Mesendoderm (in vitro differentiated cells): ENCODE data around the gene THNSL1.

Experiments
- DNase-seq: peaks from one replicate; pipeline ENCODE4 v3.0.0; 2013
- H2AK5ac ChIP-seq: 2 replicates; pipeline ENCODE4 v1.6.1; 2013; ENCODE audit warnings: low read length, inconsistent platforms
- H2BK120ac ChIP-seq: 2 replicates; pipeline ENCODE4 v1.6.1; 2013; ENCODE audit warnings: low read depth, mild to moderate bottlenecking, low read length, moderate library complexity, mixed read lengths
- H2BK15ac ChIP-seq: replicated peaks from 2 replicates; pipeline ENCODE4 v1.6.1; 2013; ENCODE audit warnings: low read depth, mild to moderate bottlenecking, moderate library complexity
- H2BK5ac ChIP-seq: 2 replicates; pipeline ENCODE4 v1.6.1; 2013; ENCODE audit warnings: low read length, inconsistent platforms
- H3K18ac ChIP-seq: 2 replicates; pipeline ENCODE4 v1.6.1; 2013; ENCODE audit warnings: mild to moderate bottlenecking, low read length, mixed read lengths
- H3K23ac ChIP-seq: one replicate; pipeline ENCODE4 v1.6.1; 2013; ENCODE audit warnings: low read length
- H3K27ac ChIP-seq: 2 replicates; pipeline ENCODE4 v1.5.1; 2013; ENCODE audit warnings: low read depth, mild to moderate bottlenecking, inconsistent platforms, low read length, moderate library complexity
- H3K27me3 ChIP-seq: 2 replicates; pipeline ENCODE4 v1.6.1; 2013; ENCODE audit warnings: low read length, control low read depth, mild to moderate bottlenecking, inconsistent platforms; ENCODE audit not compliant: insufficient read depth, poor library complexity
- H3K36me3 ChIP-seq: 2 replicates; pipeline ENCODE4 v1.6.1; 2013; ENCODE audit warnings: low read length, inconsistent platforms; ENCODE audit not compliant: control insufficient read depth, insufficient read depth
- H3K4ac ChIP-seq: one replicate; pipeline ENCODE4 v1.6.1; 2013; ENCODE audit warnings: low read depth, mild to moderate bottlenecking, low read length, moderate library complexity
- H3K4me1 ChIP-seq: 2 replicates; pipeline ENCODE4 v1.6.1; 2013; ENCODE audit warnings: low read depth, low read length, inconsistent platforms; ENCODE audit not compliant: control insufficient read depth
- H3K4me2 ChIP-seq: 2 replicates; pipeline ENCODE4 v1.6.1; 2013; ENCODE audit warnings: low read length
- H3K4me3 ChIP-seq: 2 replicates; pipeline ENCODE4 v1.5.1; 2013; ENCODE audit warnings: mild to moderate bottlenecking, low read length
- H3K56ac ChIP-seq: one replicate; pipeline ENCODE4 v1.6.1; 2013; ENCODE audit warnings: low read length
- H3K79me1 ChIP-seq: 2 replicates; pipeline ENCODE4 v1.6.1; 2013; ENCODE audit warnings: low read length, inconsistent platforms
- H3K79me2 ChIP-seq: 2 replicates; pipeline ENCODE4 v1.6.1; 2013; ENCODE audit warnings: mild to moderate bottlenecking, low read length; ENCODE audit not compliant: control insufficient read depth, insufficient read depth
- H3K9ac ChIP-seq: 2 replicates; pipeline ENCODE4 v1.6.1; 2013; ENCODE audit warnings: low read length, inconsistent platforms
- H4K5ac ChIP-seq: one replicate; pipeline ENCODE4 v1.6.1; 2013; ENCODE audit warnings: low read length
- H4K8ac ChIP-seq: one replicate; pipeline ENCODE4 v1.6.1; 2013; ENCODE audit warnings: low read depth, mild to moderate bottlenecking, control low read depth, low read length, moderate library complexity
- WGBS: extraction: QIAGEN DNeasy Blood & Tissue Kit; methylation state at CpG from one replicate; pipeline ENCODE4 v1.1.7; 2013; ENCODE audit warnings: low lambda C conversion rate, missing lambda C conversion rate; ENCODE audit not compliant: insufficient coverage; ENCODE audit errors: extremely low coverage; 5-methylcytosine and 5-hydroxymethylcytosine counted together

The THNSL1 gene

GRCh38 chr10:25063157-25063556 is 46.7 kb downstream of the THNSL1 start:
- no peaks in the 10 kb centered on the region for H3K79me1 ChIP-seq
- H3K79me2 ChIP-seq: no peaks in the 10 kb centered on the region
- peaks cover under 1% of the 10 kb centered on the region for H3K4me1 ChIP-seq
- H2BK15ac ChIP-seq: no peak overlapping the region
- WGBS: no CpG with 5 or more reads among the region's 1 CpG
- no peak overlapping the region for H4K5ac ChIP-seq
- no peak overlapping the region for H2AK5ac ChIP-seq
- no peak overlapping the region for H3K56ac ChIP-seq
- no peak overlapping the region for H3K23ac ChIP-seq
- no peak overlapping the region for H3K9ac ChIP-seq
- H3K18ac ChIP-seq: no peak overlapping the region
- no peak overlapping the region for H3K27ac ChIP-seq
- no peak overlapping the region for H2BK120ac ChIP-seq
- H3K27me3 ChIP-seq: no peaks in the 10 kb centered on the region
- H3K36me3 ChIP-seq: no peaks in the 10 kb centered on the region
- H3K4me3 ChIP-seq: no peak overlapping the region
- H2BK5ac ChIP-seq: no peak overlapping the region
- H4K8ac ChIP-seq: no peak overlapping the region
- DNase-seq: no peak
- H3K4me2 ChIP-seq: no peak overlapping the region
- H3K4ac ChIP-seq: no peak overlapping the region

DNA sequence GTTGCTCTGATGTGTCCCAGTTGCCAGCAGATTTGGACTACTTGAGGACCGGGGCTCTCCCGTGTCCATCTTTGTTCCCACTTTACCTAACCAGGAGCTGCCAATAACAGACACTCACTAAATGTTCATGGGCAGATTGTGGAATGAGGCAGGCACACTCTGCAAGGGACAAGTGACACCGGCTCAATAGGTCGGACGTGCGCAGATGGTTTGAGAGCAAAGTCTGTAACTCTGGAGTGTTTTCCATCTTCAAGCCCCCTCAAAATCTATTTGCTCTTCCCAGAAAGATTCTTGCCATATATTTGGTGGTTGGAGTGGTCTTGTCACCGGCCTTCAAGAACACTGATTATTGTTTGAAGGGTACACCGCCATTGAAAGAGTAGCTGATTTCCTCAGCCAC is 47.2 kb downstream of the THNSL1 start:
- Histone ChIP-seq H3K27ac (no peak overlapping the region), H3K56ac (no peak overlapping the region), H2BK5ac (no peak overlapping the region), H3K27me3 (no peaks in the 10 kb centered on the region), H3K79me1 (no peaks in the 10 kb centered on the region), H2AK5ac (no peak overlapping the region), H2BK15ac (no peak overlapping the region), H3K79me2 (no peaks in the 10 kb centered on the region), H3K4me3 (no peak overlapping the region), H3K18ac (no peak overlapping the region), H3K4ac (no peak overlapping the region), H3K23ac (no peak overlapping the region), H3K9ac (no peak overlapping the region), H2BK120ac (no peak overlapping the region), H4K5ac (no peak overlapping the region), H3K4me2 (no peak overlapping the region), H3K4me1 (peaks cover 3% of the 10 kb centered on the region), H3K36me3 (no peaks in the 10 kb centered on the region), H4K8ac (no peak overlapping the region)
- DNase-seq: no peak
- WGBS: no CpG with 5 or more reads among the region's 8 CpGs

DNA sequence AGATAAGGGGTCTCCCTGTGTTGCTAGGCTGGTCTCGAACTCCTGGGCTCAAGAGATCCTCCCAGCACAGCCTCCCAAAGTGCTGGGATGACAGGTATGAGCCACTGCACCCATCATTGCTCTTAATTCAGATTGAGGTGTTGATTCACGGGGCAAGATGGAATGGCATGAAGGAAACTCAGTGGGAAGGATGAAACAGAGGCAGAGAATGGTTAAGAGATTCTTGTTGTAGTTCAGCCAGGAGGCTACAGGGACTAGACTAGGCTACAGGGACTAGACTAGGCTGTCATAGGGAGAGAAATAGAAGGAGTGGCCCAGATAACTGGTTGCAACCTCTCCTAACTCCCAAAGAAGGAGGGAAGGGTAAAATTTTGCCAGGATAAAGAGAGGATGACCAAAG is 48.0 kb downstream of the THNSL1 start:
- no peak overlapping the region for H3K18ac ChIP-seq
- DNase-seq: no peak
- no peak overlapping the region for H3K4me3 ChIP-seq
- no peaks in the 10 kb centered on the region for H3K79me1 ChIP-seq
- no peak overlapping the region for H3K27ac ChIP-seq
- H3K36me3 ChIP-seq: no peaks in the 10 kb centered on the region
- H3K4ac ChIP-seq: no peak overlapping the region
- H2BK15ac ChIP-seq: no peak overlapping the region
- no peak overlapping the region for H3K23ac ChIP-seq
- H4K8ac ChIP-seq: no peak overlapping the region
- no peak overlapping the region for H3K9ac ChIP-seq
- H2BK5ac ChIP-seq: no peak overlapping the region
- no peak overlapping the region for H3K4me2 ChIP-seq
- no peak overlapping the region for H3K56ac ChIP-seq
- WGBS: no CpG with 5 or more reads among the region's 2 CpGs
- H2AK5ac ChIP-seq: no peak overlapping the region
- no peaks in the 10 kb centered on the region for H3K79me2 ChIP-seq
- H4K5ac ChIP-seq: no peak overlapping the region
- H2BK120ac ChIP-seq: no peak overlapping the region
- H3K4me1 ChIP-seq: peaks cover 3% of the 10 kb centered on the region
- H3K27me3 ChIP-seq: no peaks in the 10 kb centered on the region

DNA sequence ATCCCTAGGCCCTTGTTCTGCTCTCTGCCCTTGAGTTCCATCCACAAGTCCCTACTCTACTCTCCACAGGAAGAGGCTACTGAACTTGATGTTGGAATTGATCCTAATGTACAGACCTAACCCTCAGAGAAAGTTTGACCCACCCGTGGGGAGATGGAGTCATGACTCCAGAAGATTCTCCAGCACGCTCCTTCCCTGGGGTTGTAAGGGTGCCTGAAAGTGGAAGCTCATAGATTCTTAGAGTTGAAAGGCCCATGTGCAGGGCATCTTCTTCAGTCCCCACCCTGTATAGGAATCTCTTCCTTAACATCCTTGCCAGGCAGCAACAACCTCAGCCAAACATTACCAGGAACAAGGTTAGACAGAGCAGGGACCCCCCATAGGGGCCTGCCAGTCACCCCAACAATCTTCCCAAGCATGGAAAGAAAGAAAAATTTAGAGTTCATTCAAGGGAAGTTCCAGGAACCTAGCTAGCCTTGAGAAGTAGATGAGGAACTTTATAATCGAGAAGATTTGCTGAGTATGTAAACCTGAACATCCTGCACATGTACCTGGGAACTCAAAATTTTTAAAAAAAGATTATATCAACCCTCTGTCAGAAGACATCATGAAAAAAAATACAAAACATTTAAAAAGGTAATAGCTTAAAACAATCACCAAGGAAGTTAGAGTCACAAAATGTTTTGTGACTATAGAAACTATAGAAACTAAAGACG is 49.5 kb downstream of the THNSL1 start:
- H3K27ac ChIP-seq: no peak overlapping the region
- no peak overlapping the region for H2AK5ac ChIP-seq
- H2BK120ac ChIP-seq: no peak overlapping the region

GRCh38 chr10:25068152-25069058 is 52.0 kb downstream of the THNSL1 start:
- WGBS: no CpG with 5 or more reads among the region's 11 CpGs
- Histone ChIP-seq H3K4me1 (peaks cover 3% of the 10 kb centered on the region), H3K56ac (no peak overlapping the region), H3K4me2 (no peak overlapping the region), H3K27ac (no peak overlapping the region), H2AK5ac (no peak overlapping the region), H4K8ac (no peak overlapping the region), H3K36me3 (no peaks in the 10 kb centered on the region), H2BK15ac (no peak overlapping the region), H2BK5ac (no peak overlapping the region), H3K9ac (no peak overlapping the region), H4K5ac (no peak overlapping the region), H3K79me2 (no peaks in the 10 kb centered on the region), H3K27me3 (no peaks in the 10 kb centered on the region), H3K4me3 (no peak overlapping the region), H2BK120ac (no peak overlapping the region), H3K18ac (peak overlapping the region; percentile 34), H3K4ac (no peak overlapping the region), H3K79me1 (no peaks in the 10 kb centered on the region), H3K23ac (no peak overlapping the region)
- DNase-seq: peak; percentile 78

More for the DNA sequence above, 49.5 kb downstream of the THNSL1 start:
- Histone ChIP-seq H3K18ac (no peak overlapping the region), H3K79me2 (no peaks in the 10 kb centered on the region), H4K8ac (no peak overlapping the region), H3K36me3 (no peaks in the 10 kb centered on the region), H3K79me1 (no peaks in the 10 kb centered on the region), H3K27me3 (no peaks in the 10 kb centered on the region), H3K4ac (no peak overlapping the region), H4K5ac (no peak overlapping the region), H3K4me1 (peaks cover 3% of the 10 kb centered on the region), H2BK5ac (no peak overlapping the region), H3K9ac (no peak overlapping the region), H2BK15ac (no peak overlapping the region), H3K23ac (no peak overlapping the region), H3K4me2 (no peak overlapping the region), H3K56ac (no peak overlapping the region), H3K4me3 (no peak overlapping the region)
- DNase-seq: no peak
- WGBS: no CpG with 5 or more reads among the region's 4 CpGs
